ENCODE measurements around the gene ZNF880. TPM values are rescaled to one million over a fixed set of nuclear protein-coding genes. Genes with fewer than 3 reads are reported as not detected.

The ZNF880 gene
- total RNA-seq (2022; extraction: Qiagen RNA extraction; ENCODE audit: low read depth): 0.16 to 1.8 TPM (median 0.70 TPM) in 5 replicates

DNA sequence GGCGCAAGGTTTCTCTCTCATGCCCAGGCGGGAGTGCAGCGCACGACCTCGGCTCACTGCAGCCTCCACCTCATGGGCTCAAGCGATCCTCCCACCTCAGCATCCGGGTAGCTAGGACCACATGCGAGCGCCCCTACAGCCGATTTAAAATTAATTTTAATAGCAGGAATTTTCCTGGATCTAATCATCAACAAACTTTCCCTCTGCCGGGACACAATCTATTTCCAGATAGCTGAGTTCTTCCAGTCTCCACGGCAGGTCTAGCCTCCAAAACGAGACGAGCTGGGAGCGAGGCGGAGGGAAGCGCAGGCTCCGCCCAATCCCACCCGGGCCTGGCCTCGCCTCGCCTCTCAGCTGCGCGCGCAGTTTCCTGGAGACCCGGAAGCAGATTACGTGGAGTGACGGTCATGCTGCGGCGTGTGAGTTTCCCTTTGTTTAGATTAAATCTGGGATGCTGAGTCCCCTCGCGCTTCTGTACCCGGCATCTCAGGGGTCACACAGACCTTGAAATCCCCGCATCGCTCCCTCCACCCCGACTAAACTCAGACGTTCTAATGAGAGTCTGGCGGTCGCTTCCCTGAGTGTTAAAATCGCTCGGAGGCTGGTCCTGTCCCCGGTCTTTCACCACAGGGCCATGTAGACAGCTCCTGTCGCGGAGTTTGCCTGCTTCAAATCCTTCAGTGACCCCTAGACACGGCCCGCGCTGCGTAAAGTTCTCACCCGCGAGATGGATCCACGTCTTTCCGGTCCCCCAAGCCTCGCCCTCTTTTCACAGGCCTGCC, at the start of gene ZNF880:
Gene ZNF880, plus strand, starts transcription at position 365 of the 782 bp plus-strand sequence. Its CDS starts 43 bp downstream, at position 408.

DNA sequence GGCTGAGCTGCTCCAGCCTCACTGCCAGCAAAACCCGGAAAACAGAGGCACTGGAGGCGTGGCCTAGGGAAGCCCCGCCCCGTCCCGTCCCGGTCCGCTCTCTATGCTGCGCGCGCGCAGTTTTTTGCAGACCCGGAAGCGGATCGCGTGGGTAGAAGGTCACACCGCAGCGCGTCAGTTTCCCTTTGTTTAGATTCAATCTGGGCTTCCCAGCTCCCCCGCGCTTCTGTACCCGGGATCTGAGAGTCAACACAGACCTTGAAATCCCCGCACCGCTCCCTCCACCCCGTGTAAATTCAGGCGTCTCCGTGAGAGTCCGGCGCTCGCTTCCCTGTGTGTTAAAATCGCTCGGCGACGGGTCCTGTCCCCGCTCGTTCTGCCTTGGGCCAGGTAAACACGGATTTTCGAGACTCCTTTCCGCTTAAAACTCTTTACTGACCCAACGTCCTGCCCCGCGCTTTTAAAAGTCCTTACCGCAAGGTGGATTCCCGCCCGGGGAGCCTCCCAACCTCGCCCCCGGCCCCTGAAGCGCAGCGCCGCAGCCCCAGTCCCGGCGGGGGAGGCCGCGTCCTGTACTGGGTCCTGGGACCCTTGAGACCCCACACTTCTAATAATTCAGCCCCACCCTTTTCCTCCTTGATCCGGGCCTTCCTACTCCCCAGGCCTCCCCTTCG, 33.5 kb upstream of the ZNF880 start, which contains the start of gene ZNF610:
Gene ZNF610, plus strand, starts transcription at position 127 of the 674 bp plus-strand sequence. CDS start 12,930 bp downstream, outside the sequence.

DNA sequence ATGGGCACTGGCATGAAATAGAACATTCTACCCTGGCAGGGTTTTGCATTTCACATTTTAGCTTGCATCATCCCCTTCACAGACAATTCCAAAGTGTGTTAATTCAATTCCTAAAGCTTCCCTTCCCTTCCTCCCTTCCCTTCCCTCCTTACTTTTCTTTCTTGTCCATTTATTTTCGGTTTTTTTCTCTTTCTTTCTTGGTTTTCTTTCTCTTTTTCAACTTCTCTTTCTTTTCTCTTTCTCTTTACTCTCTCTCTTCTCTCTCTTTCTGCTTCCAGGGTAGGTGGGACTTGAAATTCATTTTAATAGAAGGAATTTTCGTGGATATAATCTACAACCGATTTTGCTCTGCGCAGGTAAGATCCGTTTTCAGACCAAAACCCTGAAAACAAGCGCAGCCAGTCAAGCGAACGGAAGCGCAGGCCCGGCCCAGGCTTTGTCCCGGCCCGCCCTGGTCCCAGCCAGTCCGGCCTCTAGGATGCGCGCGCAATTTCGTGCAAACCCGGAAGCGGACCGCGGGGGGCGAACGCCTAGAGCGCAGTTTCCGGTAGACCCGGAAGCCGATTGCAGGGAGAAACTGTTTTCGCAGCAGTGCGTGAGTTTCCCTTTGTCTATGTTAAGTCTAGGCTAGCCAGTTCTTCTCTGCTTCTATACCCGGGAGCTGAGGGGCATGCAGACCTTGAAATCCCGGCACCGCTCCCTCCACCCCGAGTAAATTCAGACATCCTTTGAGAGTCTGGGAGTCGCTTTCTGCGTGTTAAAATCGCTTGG, 27.8 kb downstream of the ZNF880 start, which contains the start of gene ZNF528:
Gene ZNF528, plus strand, starts transcription at position 540 of the 771 bp plus-strand sequence. CDS start 4,165 bp downstream, outside the sequence.

DNA sequence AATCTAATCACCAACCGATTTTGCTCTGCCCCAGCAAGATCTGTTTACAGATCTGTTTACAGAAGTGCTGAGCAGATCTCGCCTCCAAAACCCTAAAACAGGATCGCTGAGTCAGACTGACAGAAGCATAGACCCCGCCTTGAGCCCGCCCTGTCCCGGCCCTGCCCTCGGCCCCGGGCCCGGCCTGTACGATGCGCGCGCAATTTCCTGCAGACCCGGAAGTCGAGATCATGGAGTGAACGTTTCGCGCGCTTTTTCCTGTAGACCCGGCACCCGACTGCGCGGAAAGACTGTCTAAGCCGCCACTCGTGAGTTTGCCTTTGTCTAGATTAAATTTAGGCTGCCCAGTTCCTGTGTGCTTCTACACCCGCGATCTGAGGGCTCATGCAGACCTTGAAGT, 59.2 kb downstream of the ZNF880 start, which contains the start of gene ZNF534:
Gene ZNF534, plus strand, starts transcription at position 212 of the 400 bp plus-strand sequence. CDS start 2,327 bp downstream, outside the sequence.

Other genes starting within 250 kb of the ZNF880 start
- 0.48 to 1.4 TPM (median 0.79 TPM) in 5 replicates for gene ZNF616, start 230.0 kb upstream of the ZNF880 start, total RNA-seq (2022; extraction: Qiagen RNA extraction; ENCODE audit: low read depth)
- gene ZNF836, start 198.3 kb upstream of the ZNF880 start, total RNA-seq (2022; extraction: Qiagen RNA extraction; ENCODE audit: low read depth): 0.33 to 0.95 TPM (median 0.52 TPM) in 5 replicates
- gene PPP2R1A, start 179.9 kb upstream of the ZNF880 start, total RNA-seq (2022; extraction: Qiagen RNA extraction; ENCODE audit: low read depth): 210 to 308 TPM (median 302 TPM) in 5 replicates
- 6.0 to 14.9 TPM (median 9.6 TPM) in 5 replicates for gene ZNF766, start 100.3 kb upstream of the ZNF880 start, total RNA-seq (2022; extraction: Qiagen RNA extraction; ENCODE audit: low read depth)
- gene ZNF480, start 72.8 kb upstream of the ZNF880 start, total RNA-seq (2022; extraction: Qiagen RNA extraction; ENCODE audit: low read depth): 11.8 to 18.2 TPM (median 15.6 TPM) in 5 replicates
- not detected in 5 replicates for gene ZNF610, start 33.7 kb upstream of the ZNF880 start, total RNA-seq (2022; extraction: Qiagen RNA extraction; ENCODE audit: low read depth)
- 0.04 to 0.57 TPM (median 0.20 TPM) in 4 of 5 replicates, not detected in the other for gene ZNF528, start 27.9 kb downstream of the ZNF880 start, total RNA-seq (2022; extraction: Qiagen RNA extraction; ENCODE audit: low read depth)
- not detected in 5 replicates for gene ZNF534, start 59.2 kb downstream of the ZNF880 start, total RNA-seq (2022; extraction: Qiagen RNA extraction; ENCODE audit: low read depth)
- gene ZNF578, start 83.6 kb downstream of the ZNF880 start, total RNA-seq (2022; extraction: Qiagen RNA extraction; ENCODE audit: low read depth): not detected in 5 replicates
- gene ZNF808, start 157.7 kb downstream of the ZNF880 start, total RNA-seq (2022; extraction: Qiagen RNA extraction; ENCODE audit: low read depth): 0.04 to 0.21 TPM (median 0.09 TPM) in 3 of 5 replicates, not detected in the others
- gene ZNF701, start 200.4 kb downstream of the ZNF880 start, total RNA-seq (2022; extraction: Qiagen RNA extraction; ENCODE audit: low read depth): 0.11 to 0.34 TPM (median 0.22 TPM) in 5 replicates

All from A549 treated with ZK216348 at 1 μM for 4 hours (cell line).